ENCODE measurements around the gene LSP1. TPM values are rescaled to one million over a fixed set of nuclear protein-coding genes. Genes with fewer than 3 reads are reported as not detected.
"Not testable (repeated sequence)": the region's sequence is repeated elsewhere in the genome, so short reads cannot be mapped to it uniquely, and the experiment has no call there.

LSP1 gene
- total RNA-seq, 3 donors from 2014 or later = 21.4 to 36.0 (median 23.6) TPM

DNA sequence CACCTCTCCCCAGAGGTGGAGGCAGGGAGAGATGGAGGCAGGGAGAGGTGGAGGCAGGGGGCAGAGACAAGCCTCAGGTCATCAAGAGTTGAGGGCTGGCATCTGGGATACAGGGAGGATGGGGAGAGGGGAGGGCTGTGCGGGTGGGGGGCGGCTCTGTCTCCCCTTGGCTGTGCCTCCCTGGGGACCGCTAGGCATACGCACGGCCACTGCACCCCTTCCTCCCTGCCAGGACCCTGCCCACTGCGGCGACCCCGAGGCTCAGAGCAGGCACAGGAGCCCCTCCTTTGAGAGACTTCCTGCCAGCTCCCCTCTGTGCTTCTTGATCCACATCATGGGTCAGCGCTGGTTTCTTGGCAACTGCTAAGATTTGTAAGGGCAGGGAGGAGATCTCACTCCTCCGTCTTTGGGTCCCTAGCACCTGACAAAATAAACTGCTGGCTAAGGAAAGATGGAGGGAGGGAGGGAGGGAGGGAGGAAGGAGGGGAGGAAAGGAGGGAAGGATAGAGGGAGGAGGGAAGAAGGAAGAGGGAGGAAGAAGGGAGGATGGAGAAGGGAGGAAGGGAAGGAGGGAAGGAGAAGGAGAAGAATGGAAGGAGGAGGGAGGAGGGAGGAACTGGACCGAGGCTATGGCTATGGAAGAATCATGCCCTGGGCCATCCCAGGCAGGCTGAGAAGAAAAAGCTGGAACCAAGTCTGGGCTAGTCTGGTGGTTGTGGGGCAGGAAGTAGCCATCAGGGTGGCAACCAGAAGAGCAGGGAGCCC, 20.3 kb downstream of the LSP1 start:
- TF ChIP-seq POLR2AphosphoS5 (IDR thresholded peaks at IDR 0.05) (no peak), CTCF (IDR thresholded peaks at IDR 0.05) (no peak), POLR2A (IDR thresholded peaks at IDR 0.05) (no peak)
- intact Hi-C loops (cut with DNase I; ENCODE audit: low total_unique reads) = no loop called here
- Histone ChIP-seq H3K9me3 (no peaks in the 10 kb centered on the region), H3K27ac (peak overlapping the region; percentile 26 to 97), H3K4me3 (peak overlapping the region; percentile 40 to 55 (median 40)), H3K27me3 (no peaks in the 10 kb centered on the region), H3K4me1 (peaks cover 0 to 7% of the 10 kb centered on the region in 2 donors), H3K36me3 (no peaks in the 10 kb centered on the region)
- DNase-seq (ENCODE audit: low spot score in 2 of 2) = no peak

DNA sequence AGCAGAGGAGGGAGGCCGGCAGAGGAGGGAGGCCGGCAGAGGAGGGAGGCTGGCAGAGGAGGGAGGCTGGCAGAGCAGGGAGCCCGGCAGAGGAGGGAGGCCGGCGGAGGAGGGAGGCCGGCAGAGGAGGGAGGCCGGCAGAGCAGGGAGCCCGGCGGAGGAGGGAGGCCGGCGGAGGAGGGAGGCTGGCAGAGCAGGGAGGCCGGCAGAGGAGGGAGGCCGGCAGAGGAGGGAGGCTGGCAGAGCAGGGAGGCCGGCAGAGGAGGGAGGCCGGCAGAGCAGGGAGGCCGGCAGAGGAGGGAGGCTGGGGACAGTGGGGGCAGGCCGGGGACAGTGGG, 20.9 kb downstream of the LSP1 start:
- intact Hi-C loops (cut with DNase I; ENCODE audit: low total_unique reads); H3K36me3 ChIP-seq; H3K27me3 ChIP-seq; DNase-seq (ENCODE audit: low spot score in 2 of 2); H3K9me3 ChIP-seq; H3K4me1 ChIP-seq: not testable (repeated sequence)
- Histone ChIP-seq H3K4me3 (peak overlapping the region in 2 of 3 donors; percentile 40 to 55), H3K27ac (peak overlapping the region; percentile 26 to 97)

DNA sequence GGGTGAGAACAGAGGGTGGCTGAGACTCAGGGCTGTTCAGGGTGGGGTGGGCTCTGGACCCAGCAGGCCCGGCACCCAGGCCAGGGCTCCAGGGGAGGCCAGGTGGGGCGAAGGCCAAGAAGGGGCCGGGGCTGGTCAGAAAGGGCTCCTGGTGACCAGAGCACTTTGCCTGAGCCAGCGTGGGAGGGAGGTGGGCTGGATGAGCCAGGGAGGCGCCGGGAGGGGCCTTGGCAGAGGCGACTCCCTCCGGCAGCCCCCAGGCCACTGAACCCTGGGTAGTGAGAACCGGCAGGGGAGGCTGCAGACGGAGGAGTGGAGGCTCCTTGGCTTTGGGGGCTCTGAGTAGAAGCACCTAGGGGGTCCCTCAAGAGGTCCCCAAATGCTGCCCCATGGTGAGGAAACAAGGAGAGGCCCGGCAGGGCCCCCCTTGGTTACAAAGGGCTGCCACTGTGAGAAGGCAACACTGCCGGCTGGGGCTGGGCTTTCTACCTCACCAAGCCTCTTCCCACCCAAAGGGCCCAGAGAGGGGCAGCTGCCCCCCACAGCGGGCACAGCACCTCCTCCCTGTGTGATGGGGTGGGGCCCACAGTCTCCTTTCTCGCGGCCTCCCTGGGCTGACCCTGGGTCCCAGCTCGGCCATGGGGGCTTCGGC, 21.7 kb downstream of the LSP1 start:
- not testable (repeated sequence) for H3K4me1 ChIP-seq; DNase-seq (ENCODE audit: low spot score in 2 of 2)

DNA sequence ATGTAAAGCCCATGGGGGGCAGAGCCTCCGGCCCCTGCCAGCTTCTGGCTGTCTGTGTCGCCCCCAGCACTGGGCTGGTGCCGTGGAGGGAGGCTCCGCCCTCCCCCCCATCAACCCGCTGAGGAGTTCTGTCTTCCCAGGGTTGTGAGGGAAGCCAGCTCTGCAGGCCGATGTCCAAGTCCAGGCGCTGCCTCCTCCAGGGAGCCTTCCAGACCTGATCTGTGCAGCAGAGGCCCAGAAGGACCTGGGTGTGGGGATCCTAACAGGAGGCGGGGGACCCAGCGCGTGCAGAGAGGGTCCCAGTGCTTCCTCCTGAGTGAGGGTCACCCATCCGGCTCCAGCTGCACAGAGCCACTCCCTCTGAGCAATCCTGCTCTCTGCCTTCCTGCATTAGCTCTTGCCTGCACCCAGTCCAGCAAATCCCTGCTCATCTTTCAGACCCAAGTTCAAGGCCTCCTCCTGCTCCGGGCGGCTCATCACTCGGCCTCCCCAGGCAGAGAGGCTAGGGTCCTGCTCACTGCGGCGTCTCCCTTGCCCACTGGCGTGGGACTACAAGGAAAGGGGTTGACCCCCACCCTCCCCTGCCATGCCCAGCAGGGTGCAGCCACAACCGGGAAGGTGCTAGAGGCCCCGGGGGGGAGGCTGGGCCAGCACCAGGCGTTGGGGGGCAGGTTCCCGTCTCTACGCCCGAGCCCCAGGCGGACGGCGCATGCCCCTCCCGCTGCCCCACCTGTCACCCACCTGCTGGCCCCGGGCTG, 22.4 kb downstream of the LSP1 start:
- no peak for DNase-seq (ENCODE audit: low spot score in 2 of 2)
- intact Hi-C loops (cut with DNase I; ENCODE audit: low total_unique reads) = no loop called here
- Histone ChIP-seq H3K9me3 (no peaks in the 10 kb centered on the region), H3K27ac (peak overlapping the region; percentile 26 to 97), H3K4me1 (peaks cover 0 to 7% of the 10 kb centered on the region in 2 donors), H3K27me3 (no peaks in the 10 kb centered on the region), H3K36me3 (no peaks in the 10 kb centered on the region), H3K4me3 (peak overlapping the region in 1 of 3 donors; percentile 10)
- TF ChIP-seq CTCF (IDR thresholded peaks at IDR 0.05) (no peak), POLR2AphosphoS5 (IDR thresholded peaks at IDR 0.05) (no peak), POLR2A (IDR thresholded peaks at IDR 0.05) (no peak)

More for the DNA sequence above, 21.7 kb downstream of the LSP1 start:
- H3K9me3 ChIP-seq; intact Hi-C loops (cut with DNase I; ENCODE audit: low total_unique reads); H3K36me3 ChIP-seq; H3K27me3 ChIP-seq: not testable (repeated sequence)
- H3K4me3 ChIP-seq = peak overlapping the region in 1 of 3 donors; percentile 22
- H3K27ac ChIP-seq = peak overlapping the region; percentile 26 to 97

GRCh38 chr11:1875851-1876301, 23.0 kb downstream of the LSP1 start:
- intact Hi-C loops (cut with DNase I; ENCODE audit: low total_unique reads) = not testable (repeated sequence)

DNA sequence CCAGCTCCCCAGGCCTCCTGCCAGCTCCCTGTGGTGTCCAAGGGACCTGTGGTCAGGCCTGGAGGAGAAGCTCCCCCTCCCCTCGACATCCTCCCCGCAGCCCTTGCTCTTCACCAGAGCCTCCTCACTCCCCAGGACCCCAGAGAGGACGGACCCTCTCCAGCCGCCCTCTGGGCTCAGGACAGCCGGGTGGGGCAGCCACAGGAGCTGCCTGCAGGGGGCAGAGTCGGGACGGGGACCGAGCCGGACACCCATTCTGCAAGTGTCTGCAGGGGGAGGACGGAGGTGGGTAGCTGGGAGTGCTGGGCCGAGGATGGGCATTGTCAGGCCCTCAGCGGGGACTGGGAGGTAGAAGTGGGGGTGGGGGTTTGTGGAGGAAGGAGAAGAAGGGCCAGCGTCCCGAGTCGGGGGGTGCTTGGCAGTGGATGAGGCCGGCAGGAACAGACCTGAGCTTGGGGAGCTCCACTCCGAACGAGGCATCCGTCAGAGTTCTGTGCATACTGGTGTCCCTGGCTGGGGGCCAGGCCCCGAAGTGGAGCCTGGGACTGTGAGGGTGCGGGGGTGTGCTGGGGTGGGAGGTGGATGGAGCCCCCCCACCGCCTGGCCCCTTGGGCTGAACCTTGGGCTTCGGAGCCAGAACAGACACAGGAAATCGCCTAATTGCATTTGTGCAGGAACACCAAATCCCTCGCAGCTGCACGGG, 23.6 kb downstream of the LSP1 start:
- Histone ChIP-seq H3K27me3 (no peaks in the 10 kb centered on the region), H3K36me3 (no peaks in the 10 kb centered on the region), H3K4me1 (peaks cover 0 to 15% of the 10 kb centered on the region in 2 donors), H3K27ac (peak overlapping the region; percentile 58 to 97), H3K9me3 (no peaks in the 10 kb centered on the region), H3K4me3 (peak overlapping the region in 2 of 3 donors; percentile 11 to 46)
- DNase-seq (ENCODE audit: low spot score in 2 of 2) = no peak
- TF ChIP-seq POLR2A (IDR thresholded peaks at IDR 0.05) = no peak
- peak; percentile 27 to 55 (median 39) for TF ChIP-seq CTCF (IDR thresholded peaks at IDR 0.05)
- intact Hi-C loops (cut with DNase I; ENCODE audit: low total_unique reads) = no loop called here

More at GRCh38 chr11:1875851-1876301, 23.0 kb downstream of the LSP1 start:
- DNase-seq (ENCODE audit: low spot score in 2 of 2); H3K36me3 ChIP-seq; H3K9me3 ChIP-seq; H3K27me3 ChIP-seq: not testable (repeated sequence)
- H3K4me1 ChIP-seq = peaks cover 0 to 10% of the 10 kb centered on the region in 2 donors
- peak overlapping the region; percentile 58 to 97 for H3K27ac ChIP-seq
- H3K4me3 ChIP-seq = peak overlapping the region in 2 of 3 donors; percentile 11 to 46
